ENCODE data around the gene CACNA1B. TPM values are rescaled to one million over a fixed set of nuclear protein-coding genes. Genes with fewer than 3 reads are reported as not detected.
"Not testable (repeated sequence)": the region's sequence is repeated elsewhere in the genome, so short reads cannot be mapped to it uniquely, and the experiment has no call there.

CACNA1B gene
- polyA plus RNA-seq, 2 of the 4 experiments (the other 2 are of a cell fraction) = 0.03 to 0.06 TPM

GRCh38 chr9:138122201-138122600 is 244.6 kb downstream of the CACNA1B start:
- FAIRE-seq = no peak
- 50% methylated on average over 17 of the region's 17 CpGs for WGBS (ENCODE audit: missing lambda C conversion rate)
- peaks cover 4% of the 10 kb centered on the region; the same call in 2 of the 3 replicates for H3K9me3 ChIP-seq

GRCh38 chr9:138122676-138123075 is 245.1 kb downstream of the CACNA1B start:
- CTCF ChIA-PET = interaction anchor here (1.0 kb wide), 1 partner anchor 12 kb away, joined by 3 read pairs; no protein-coding TSS in a partner anchor
- DNase-seq (ENCODE audit: low read depth in 1 of 2, low spot score in 1 of 2) (no peak), ATAC-seq (no peak), FAIRE-seq (no peak)
- peaks cover 4% of the 10 kb centered on the region; the same call in 2 of the 3 replicates for H3K9me3 ChIP-seq
- POLR2A ChIA-PET = no interaction called here
- H3K4me3 ChIP-seq = no peak overlapping the region
- 38% methylated on average over 10 of the region's 13 CpGs for WGBS (ENCODE audit: missing lambda C conversion rate)
- no peaks in the 10 kb centered on the region for H3K4me1 ChIP-seq
- no peak for TF ChIP-seq JUN (IDR thresholded peaks at IDR 0.05)
- no peak for TF ChIP-seq EP300 (IDR thresholded peaks at IDR 0.05)
- no peak overlapping the region for H3K4me2 ChIP-seq
- H3K27ac ChIP-seq = no peak overlapping the region

More at GRCh38 chr9:138122201-138122600, 244.6 kb downstream of the CACNA1B start:
- Histone ChIP-seq H3K4me3 (no peak overlapping the region), H3K27ac (no peak overlapping the region), H3K4me2 (no peak overlapping the region), H3K4me1 (no peaks in the 10 kb centered on the region)
- DNase-seq (ENCODE audit: low read depth in 1 of 2, low spot score in 1 of 2) = no peak
- TF ChIP-seq FOSB (CRISPR knock-in tag; IDR thresholded peaks at IDR 0.05) = no peak
- TF ChIP-seq RARB (CRISPR knock-in tag; IDR thresholded peaks at IDR 0.05) = no peak
- no peak for TF ChIP-seq RNF2 (IDR thresholded peaks at IDR 0.05; ENCODE audit: borderline replicate concordance, low read depth)
- no peak for ATAC-seq
- POLR2A ChIA-PET = no interaction called here
- CTCF ChIA-PET = interaction anchor here (1.0 kb wide), 1 partner anchor 12 kb away, joined by 3 read pairs; no protein-coding TSS in a partner anchor

- ChIA-PET CTCF (no interaction called here), POLR2A (no interaction called here)
- no peak overlapping the region for H3K4me2 ChIP-seq
- H3K9me3 ChIP-seq = peaks cover 4% of the 10 kb centered on the region; the same call in 2 of the 3 replicates
- TF ChIP-seq POLR2AphosphoS2 (conservative IDR thresholded peaks at IDR 0.05; ENCODE audit: low read length) = no peak
- no peak for TF ChIP-seq NR3C1 (IDR thresholded peaks at IDR 0.05)
- TF ChIP-seq NPAS2 (CRISPR knock-in tag; IDR thresholded peaks at IDR 0.05; ENCODE audit: borderline replicate concordance) = no peak
- no peak for TF ChIP-seq ZC3H11A (IDR thresholded peaks at IDR 0.05)
- no peak for TF ChIP-seq ZNF302 (CRISPR knock-in tag; IDR thresholded peaks at IDR 0.05)
- TF ChIP-seq GATA3 (IDR thresholded peaks at IDR 0.05; ENCODE audit: borderline replicate concordance) = no peak
- TF ChIP-seq FOXS1 (CRISPR knock-in tag; IDR thresholded peaks at IDR 0.05) = no peak
- no peak for TF ChIP-seq TFCP2L1 (CRISPR knock-in tag; IDR thresholded peaks at IDR 0.05)
- no peak for TF ChIP-seq MYC (IDR thresholded peaks at IDR 0.05; ENCODE audit: borderline replicate concordance, low read length)
- no peak for TF ChIP-seq SMC3 (IDR thresholded peaks at IDR 0.05)
- TF ChIP-seq BHLHE40 (IDR thresholded peaks at IDR 0.05; ENCODE audit: low read depth, low read length) = no peak
- no peak for TF ChIP-seq EP300 (IDR thresholded peaks at IDR 0.05)
- TF ChIP-seq USF2 (IDR thresholded peaks at IDR 0.05) = no peak
- TF ChIP-seq CBX2 (IDR thresholded peaks at IDR 0.05; ENCODE audit: borderline replicate concordance, low read depth) = no peak
- no peak for TF ChIP-seq ZSCAN20 (CRISPR knock-in tag; IDR thresholded peaks at IDR 0.05)
- no peak for TF ChIP-seq CEBPB (IDR thresholded peaks at IDR 0.05)
- no peak for TF ChIP-seq MAZ (IDR thresholded peaks at IDR 0.05; ENCODE audit: borderline replicate concordance, low read depth, low read length)
- no peak for TF ChIP-seq HEYL (CRISPR knock-in tag; IDR thresholded peaks at IDR 0.05)
- DNase-seq (ENCODE audit: low read depth in 1 of 2, low spot score in 1 of 2) (no peak), FAIRE-seq (no peak), ATAC-seq (no peak)
- H3K4me1 ChIP-seq = no peaks in the 10 kb centered on the region
- no peak overlapping the region for H3K4me3 ChIP-seq
- H3K27ac ChIP-seq = no peak overlapping the region
- 36% methylated on average over 7 of the region's 7 CpGs for WGBS (ENCODE audit: missing lambda C conversion rate)
Observed at GRCh38 chr9:138123086-138123485, 245.5 kb downstream of the CACNA1B start.

GRCh38 chr9:138126090-138126857 is 248.7 kb downstream of the CACNA1B start:
- DNase-seq (ENCODE audit: low read depth in 1 of 2, low spot score in 1 of 2); POLR2A ChIA-PET; H3K4me3 ChIP-seq; FAIRE-seq; CTCF ChIA-PET; H3K27ac ChIP-seq; H3K4me1 ChIP-seq; H3K9me3 ChIP-seq; ATAC-seq; H3K4me2 ChIP-seq: not testable (repeated sequence)
- whole genome bisulfite sequencing (ENCODE audit: missing lambda C conversion rate) = 75% methylated on average over 6 of the region's 42 CpGs

GRCh38 chr9:138126858-138127584 is 249.4 kb downstream of the CACNA1B start:
- CTCF ChIA-PET; ATAC-seq; H3K4me2 ChIP-seq; H3K9me3 ChIP-seq; H3K4me3 ChIP-seq; FAIRE-seq; DNase-seq (ENCODE audit: low read depth in 1 of 2, low spot score in 1 of 2); H3K4me1 ChIP-seq; H3K27ac ChIP-seq; POLR2A ChIA-PET: not testable (repeated sequence)
- WGBS (ENCODE audit: missing lambda C conversion rate) = 92% methylated on average over 5 of the region's 43 CpGs

- DNase-seq (ENCODE audit: low read depth in 1 of 2, low spot score in 1 of 2); CTCF ChIA-PET; H3K27ac ChIP-seq; H3K4me1 ChIP-seq; H3K9me3 ChIP-seq; FAIRE-seq; H3K4me2 ChIP-seq; H3K4me3 ChIP-seq; POLR2A ChIA-PET: not testable (repeated sequence)
- 83% methylated on average over 5 of the region's 12 CpGs for WGBS (ENCODE audit: missing lambda C conversion rate)
- ATAC-seq = peak; percentile 28 to 35; a peak in 1 of 6 replicates
Observed at GRCh38 chr9:138128027-138128426, 250.4 kb downstream of the CACNA1B start.
